ENCODE results near the gene PHYHD1.
A peak's percentile ranks its signal among the peaks of the same experiment; 100 is the strongest.
"Not testable (repeated sequence)": the region's sequence is repeated elsewhere in the genome, so short reads cannot be mapped to it uniquely, and the experiment has no call there.

The PHYHD1 gene

GRCh38 chr9:128946571-128947276 lies 25.9 kb downstream of the PHYHD1 start:
- DNase-seq (ENCODE audit: insufficient read length) (no peak), FAIRE-seq (peak; percentile 40)
- no peak for TF ChIP-seq POLR2AphosphoS5 (IDR thresholded peaks at IDR 0.05; ENCODE audit: low read depth, low read length)
- TF ChIP-seq TAF1 (IDR thresholded peaks at IDR 0.05; ENCODE audit: borderline replicate concordance, low read depth, low read length), result no peak
- TF ChIP-seq POLR2A (IDR thresholded peaks at IDR 0.05; ENCODE audit: low read depth, low read length), result no peak

- no peak for FAIRE-seq
- no peak for DNase-seq (ENCODE audit: insufficient read length)
- TF ChIP-seq POLR2A (IDR thresholded peaks at IDR 0.05; ENCODE audit: low read depth, low read length) (no peak), POLR2AphosphoS5 (IDR thresholded peaks at IDR 0.05; ENCODE audit: low read depth, low read length) (no peak), TAF1 (IDR thresholded peaks at IDR 0.05; ENCODE audit: borderline replicate concordance, low read depth, low read length) (no peak)
These were observed 26.4 kb downstream of the PHYHD1 start for GRCh38 chr9:128947277-128947526.

DNA sequence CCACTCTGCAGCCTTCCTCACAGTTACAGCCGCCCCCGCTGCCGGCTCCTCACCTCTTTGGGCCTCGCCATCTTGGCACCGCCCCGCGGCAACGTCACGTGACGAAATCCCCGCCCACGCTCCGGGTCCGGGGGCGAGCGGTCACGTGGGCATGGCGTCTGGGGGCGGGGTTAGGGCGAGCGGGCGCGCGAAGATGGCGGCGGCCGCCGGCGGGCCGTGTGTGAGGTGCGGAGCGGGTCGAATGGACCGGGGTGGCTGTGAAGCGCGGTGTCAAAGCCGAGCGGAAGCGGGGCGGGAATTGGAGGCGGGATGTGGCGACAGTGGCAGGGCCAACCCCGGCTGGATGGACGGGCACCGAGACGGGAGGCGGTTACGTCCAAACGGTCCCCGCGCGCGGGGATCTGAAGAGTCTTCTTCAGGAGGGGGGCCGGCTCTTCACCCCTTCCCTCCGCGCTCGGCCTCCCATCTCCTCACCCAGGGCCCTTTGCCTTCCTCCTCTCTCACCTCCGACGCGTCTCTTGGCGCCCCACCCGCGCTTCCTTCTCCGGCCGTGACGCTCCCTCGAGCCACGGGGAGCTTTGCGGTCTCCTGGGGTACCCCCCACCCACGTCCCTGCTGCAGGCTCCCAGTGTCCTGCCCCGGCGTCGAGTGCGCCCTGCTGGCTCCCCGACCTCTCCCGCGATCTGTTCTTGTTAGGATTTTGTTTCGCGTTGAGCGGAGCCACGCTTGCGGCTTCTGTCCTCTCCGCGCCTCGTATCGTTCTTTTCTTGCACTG lies 26.9 kb downstream of the PHYHD1 start, which contains the start of the genes DOLK and NUP188:
TSS of gene DOLK (minus strand) at position 77 of the 775 bp plus-strand sequence. CDS start 300 bp downstream, outside the sequence.
TSS of gene NUP188 (plus strand) at position 173 of the 775 bp plus-strand sequence. CDS start at position 194, 21 bp downstream.
- FAIRE-seq, result peak; percentile 97
- TF ChIP-seq POLR2A (IDR thresholded peaks at IDR 0.05; ENCODE audit: low read depth, low read length) (peak; percentile 99), TAF1 (IDR thresholded peaks at IDR 0.05; ENCODE audit: borderline replicate concordance, low read depth, low read length) (peak; percentile 96), POLR2AphosphoS5 (IDR thresholded peaks at IDR 0.05; ENCODE audit: low read depth, low read length) (peak; percentile 93)
- DNase-seq (ENCODE audit: insufficient read length), result peak; percentile 99

GRCh38 chr9:128961403-128961802 lies 40.6 kb downstream of the PHYHD1 start:
- not testable (repeated sequence) for FAIRE-seq; DNase-seq (ENCODE audit: insufficient read length)

DNA sequence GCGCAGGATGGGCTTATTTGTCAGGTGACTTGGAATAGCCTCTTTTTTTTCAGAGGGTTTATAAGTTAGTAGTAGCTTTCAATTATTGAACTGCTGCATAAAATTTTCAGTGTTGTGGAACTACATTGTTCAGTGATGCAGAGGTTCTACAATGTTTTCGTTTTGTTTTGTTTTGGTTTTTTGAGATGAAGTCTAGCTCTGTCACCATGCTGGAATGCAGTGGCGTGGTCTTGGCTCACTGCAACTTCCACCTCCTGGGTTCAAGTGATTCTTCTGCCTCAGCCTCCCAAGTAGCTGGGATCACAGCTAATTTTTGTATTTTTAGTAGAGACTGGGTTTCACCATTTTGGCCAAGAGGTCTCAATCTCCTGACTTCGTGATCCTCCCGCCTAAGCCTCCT lies 48.7 kb downstream of the PHYHD1 start:
- FAIRE-seq (no peak), DNase-seq (ENCODE audit: insufficient read length) (no peak)
- TF ChIP-seq POLR2A (IDR thresholded peaks at IDR 0.05; ENCODE audit: low read depth, low read length), result no peak
- no peak for TF ChIP-seq POLR2AphosphoS5 (IDR thresholded peaks at IDR 0.05; ENCODE audit: low read depth, low read length)
- no peak for TF ChIP-seq TAF1 (IDR thresholded peaks at IDR 0.05; ENCODE audit: borderline replicate concordance, low read depth, low read length)

DNA sequence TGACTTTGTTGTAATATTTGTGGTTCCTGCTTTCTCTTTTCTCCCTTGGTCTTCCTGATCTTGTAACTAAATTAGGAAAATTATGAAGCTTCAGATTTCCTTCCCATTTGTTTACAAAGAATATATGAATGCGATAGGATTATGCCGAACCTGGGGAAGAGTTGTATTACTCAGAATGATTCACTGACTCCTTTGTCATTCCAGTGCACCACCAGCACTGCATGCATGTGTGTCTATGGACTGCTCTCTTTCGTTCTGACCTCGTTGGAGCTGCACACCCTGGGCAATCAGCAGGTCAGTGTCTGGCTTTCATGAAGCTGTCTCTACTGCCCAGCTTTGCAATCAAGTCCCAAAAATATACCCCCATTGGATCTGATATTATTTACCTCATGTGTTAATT lies 52.2 kb downstream of the PHYHD1 start:
- no peak for TF ChIP-seq TAF1 (IDR thresholded peaks at IDR 0.05; ENCODE audit: borderline replicate concordance, low read depth, low read length)
- no peak for TF ChIP-seq POLR2AphosphoS5 (IDR thresholded peaks at IDR 0.05; ENCODE audit: low read depth, low read length)
- no peak for TF ChIP-seq POLR2A (IDR thresholded peaks at IDR 0.05; ENCODE audit: low read depth, low read length)
- DNase-seq (ENCODE audit: insufficient read length), result no peak
- no peak for FAIRE-seq

DNA sequence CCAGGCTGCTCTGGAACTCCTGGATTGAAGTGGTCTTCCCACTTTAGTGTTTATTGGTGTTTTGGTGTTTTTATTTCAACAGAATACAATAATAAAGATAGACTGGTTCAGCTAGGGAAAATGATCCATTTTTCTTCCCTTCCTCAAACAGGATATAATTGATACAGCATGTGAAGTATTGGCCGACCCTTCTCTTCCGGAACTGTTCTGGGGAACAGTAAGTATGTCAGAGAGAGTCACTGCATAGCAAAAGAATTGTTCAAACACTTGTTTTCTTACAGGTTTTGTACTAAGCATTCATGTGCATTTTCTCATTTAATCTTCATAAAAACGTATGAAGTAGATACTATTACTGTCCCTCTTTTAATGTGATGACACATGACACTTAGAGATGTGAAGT lies 58.3 kb downstream of the PHYHD1 start:
- no peak for DNase-seq (ENCODE audit: insufficient read length)
- TF ChIP-seq TAF1 (IDR thresholded peaks at IDR 0.05; ENCODE audit: borderline replicate concordance, low read depth, low read length), result no peak
- TF ChIP-seq POLR2A (IDR thresholded peaks at IDR 0.05; ENCODE audit: low read depth, low read length), result no peak
- TF ChIP-seq POLR2AphosphoS5 (IDR thresholded peaks at IDR 0.05; ENCODE audit: low read depth, low read length), result no peak
- no peak for FAIRE-seq

- FAIRE-seq (no peak), DNase-seq (ENCODE audit: insufficient read length) (no peak)
- TF ChIP-seq POLR2A (IDR thresholded peaks at IDR 0.05; ENCODE audit: low read depth, low read length) (no peak), TAF1 (IDR thresholded peaks at IDR 0.05; ENCODE audit: borderline replicate concordance, low read depth, low read length) (no peak), POLR2AphosphoS5 (IDR thresholded peaks at IDR 0.05; ENCODE audit: low read depth, low read length) (no peak)
These were observed 62.8 kb downstream of the PHYHD1 start for GRCh38 chr9:128983536-128983935.

- no peak for FAIRE-seq
- no peak for DNase-seq (ENCODE audit: insufficient read length)
- TF ChIP-seq POLR2A (IDR thresholded peaks at IDR 0.05; ENCODE audit: low read depth, low read length) (no peak), POLR2AphosphoS5 (IDR thresholded peaks at IDR 0.05; ENCODE audit: low read depth, low read length) (no peak), TAF1 (IDR thresholded peaks at IDR 0.05; ENCODE audit: borderline replicate concordance, low read depth, low read length) (no peak)
These were observed 65.9 kb downstream of the PHYHD1 start for GRCh38 chr9:128986671-128987070.

DNA sequence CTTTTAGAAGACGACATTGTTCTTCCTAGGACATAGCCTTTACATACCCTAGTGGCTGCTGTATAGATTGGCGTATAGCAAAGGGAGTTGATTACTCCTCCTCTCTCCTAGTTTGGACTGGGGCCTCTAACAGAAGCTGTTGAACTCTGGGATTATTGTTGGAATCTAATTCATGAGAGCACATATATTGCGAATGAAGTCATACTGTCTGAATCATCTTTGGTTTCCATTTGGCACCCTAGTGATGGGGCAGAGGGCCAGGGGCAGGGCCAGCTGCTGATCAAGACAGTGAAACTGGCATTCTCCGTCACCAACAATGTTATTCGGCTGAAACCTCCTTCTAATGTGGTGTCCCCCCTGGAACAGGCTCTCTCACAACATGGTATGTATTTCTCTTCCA lies 67.0 kb downstream of the PHYHD1 start:
- FAIRE-seq (no peak), DNase-seq (ENCODE audit: insufficient read length) (no peak)
- TF ChIP-seq TAF1 (IDR thresholded peaks at IDR 0.05; ENCODE audit: borderline replicate concordance, low read depth, low read length), result no peak
- TF ChIP-seq POLR2A (IDR thresholded peaks at IDR 0.05; ENCODE audit: low read depth, low read length), result no peak
- TF ChIP-seq POLR2AphosphoS5 (IDR thresholded peaks at IDR 0.05; ENCODE audit: low read depth, low read length), result no peak

All from GM12892 (cell line).